CD14-positive monocyte (primary cell): ENCODE results near the gene MOXD1. TPM values are rescaled to one million over a fixed set of nuclear protein-coding genes. Genes with fewer than 3 reads are reported as not detected.

ENCODE experiments used
- DNase-seq, 3 donors: peaks; one replicate each; pipeline ENCODE4 v3.0.0-alpha.2; 2011 to 2022
- H2AFZ ChIP-seq: 2 replicates; pipeline ENCODE4 v1.6.0; 2012; ENCODE audit warnings: mild to moderate bottlenecking, low read depth, low read length, inconsistent platforms; ENCODE audit not compliant: insufficient read depth, poor library complexity, severe bottlenecking
- H3K27ac ChIP-seq, 2 donors: 1 replicate in 1 of 2; 2 replicates in 1 of 2; pipeline ENCODE4 v1.5.1; 2012 to 2013; ENCODE audit warnings: low read length in 2 of 2, control low read depth in 1 of 2, inconsistent platforms in 1 of 2, low read depth in 1 of 2, mild to moderate bottlenecking in 1 of 2
- H3K27me3 ChIP-seq, 2 donors: one replicate each; pipeline versions ENCODE4 v1.6.0 to v1.6.1; 2011 to 2013; ENCODE audit warnings: low read length in 2 of 2; ENCODE audit not compliant: control insufficient read depth in 2 of 2, insufficient read depth in 2 of 2
- H3K36me3 ChIP-seq, 2 donors: replicated peaks in 1 of 2; 1 replicate in 1 of 2; 2 replicates in 1 of 2; pipeline versions ENCODE4 v1.5.1 to v1.6.1; 2012 to 2013; ENCODE audit warnings: low read length in 2 of 2, control low read depth in 1 of 2, inconsistent platforms in 1 of 2, mild to moderate bottlenecking in 1 of 2; ENCODE audit not compliant: insufficient read depth in 2 of 2, control insufficient read depth in 1 of 2
- H3K4me1 ChIP-seq, 2 donors: 1 replicate in 1 of 2; 2 replicates in 1 of 2; pipeline versions ENCODE4 v1.5.1 to v1.6.1; 2012 to 2013; ENCODE audit warnings: low read length in 2 of 2, control low read depth in 1 of 2, inconsistent platforms in 1 of 2, mild to moderate bottlenecking in 1 of 2, moderate library complexity in 1 of 2; ENCODE audit not compliant: insufficient read depth in 2 of 2, control insufficient read depth in 1 of 2
- H3K4me2 ChIP-seq: replicated peaks from 2 replicates; pipeline ENCODE3; 2012; ENCODE audit warnings: low read length, moderate library complexity, mild to moderate bottlenecking; ENCODE audit not compliant: poor library complexity, severe bottlenecking; ENCODE audit errors: extremely low read depth
- H3K4me3 ChIP-seq, 3 experiments: fragments of 200-600 bp in 1 of 3; sonication (generic) in 1 of 3; replicated peaks in 1 of 3; 1 replicate in 2 of 3; 2 replicates in 1 of 3; pipeline ENCODE4 v1.5.1; 2011 to 2013; ENCODE audit warnings: low read length in 3 of 3, mild to moderate bottlenecking in 3 of 3, control low read depth in 2 of 3, low read depth in 2 of 3, inconsistent platforms in 1 of 3, moderate library complexity in 1 of 3
- H3K79me2 ChIP-seq: 2 replicates; pipeline ENCODE4 v1.6.0; 2012; ENCODE audit warnings: mild to moderate bottlenecking, control low read depth, inconsistent platforms, low read length, moderate library complexity; ENCODE audit not compliant: insufficient read depth
- H3K9ac ChIP-seq: 2 replicates; pipeline ENCODE4 v1.6.0; 2017; ENCODE audit warnings: low read length, mild to moderate bottlenecking; ENCODE audit not compliant: insufficient read depth, poor library complexity, severe bottlenecking
- H3K9me3 ChIP-seq, 2 donors: replicated peaks in 1 of 2; 1 replicate in 1 of 2; 2 replicates in 1 of 2; pipeline versions ENCODE4 v1.5.1 to v1.6.1; 2012 to 2013; ENCODE audit warnings: low read length in 2 of 2, control low read depth in 1 of 2; ENCODE audit not compliant: control insufficient read depth in 1 of 2, insufficient read depth in 1 of 2
- H4K20me1 ChIP-seq: 2 replicates; pipeline ENCODE4 v1.6.0; 2012; ENCODE audit warnings: mild to moderate bottlenecking, low read length, control low read depth, moderate library complexity; ENCODE audit not compliant: insufficient read depth
- H3K27ac Mint-ChIP-seq, 7 donors: one replicate each; pipeline ENCODE4 v1.8.0; 2020; ENCODE audit warnings: mild to moderate bottlenecking in 7 of 7, mixed read lengths in 7 of 7, moderate library complexity in 6 of 7, inconsistent platforms in 2 of 7
- H3K27me3 Mint-ChIP-seq, 3 donors: one replicate each; pipeline ENCODE4 v1.8.0; 2021 to 2022; ENCODE audit warnings: low read depth in 3 of 3, mild to moderate bottlenecking in 3 of 3, mixed read lengths in 3 of 3, moderate library complexity in 3 of 3, inconsistent platforms in 1 of 3
- H3K36me3 Mint-ChIP-seq, 2 donors: one replicate each; pipeline ENCODE4 v1.8.0; 2020; ENCODE audit warnings: mixed read lengths in 2 of 2, inconsistent platforms in 1 of 2, mild to moderate bottlenecking in 1 of 2
- H3K4me1 Mint-ChIP-seq: one replicate; pipeline ENCODE4 v1.8.0; 2020; ENCODE audit warnings: mild to moderate bottlenecking, mixed read lengths
- H3K4me3 Mint-ChIP-seq, 2 donors: one replicate each; pipeline ENCODE4 v1.8.0; 2020; ENCODE audit warnings: mild to moderate bottlenecking in 2 of 2, mixed read lengths in 2 of 2, moderate library complexity in 1 of 2
- H3K9me3 Mint-ChIP-seq, 7 donors: one replicate each; pipeline ENCODE4 v1.8.0; 2020 to 2022; ENCODE audit warnings: mixed read lengths in 7 of 7, mild to moderate bottlenecking in 6 of 7, moderate library complexity in 6 of 7, inconsistent platforms in 2 of 7
- WGBS: methylation state at CpG from one replicate; pipeline ENCODE4 v1.1.5; 2013; ENCODE audit warnings: missing lambda C conversion rate; ENCODE audit not compliant: insufficient coverage; 5-methylcytosine and 5-hydroxymethylcytosine counted together
- intact Hi-C, 2 donors: fragments of 100-400 bp; cut with micrococcal nuclease; formaldehyde crosslinking; loops; one replicate each; pipeline versions ENCODE4 v1.15.0 to v1.15.1; 2023
- polyA plus RNA-seq, 3 donors: library from polyadenylated mRNA; depleted of rRNA in 1 of 3; unstranded in 2 of 3; stranded (reverse) in 1 of 3; fragments of 300-500 nt in 2 of 3; fragments of >200 nt in 1 of 3; fragmentation: Illumina TruSeq in 2 of 3; gene quantifications; 1 replicate in 2 of 3; 2 replicates in 1 of 3; pipeline ENCODE4 v1.2.3, GENCODE V29; 2012 to 2021
- TF ChIP-seq, protein P1 (sequence below): fragments of 200-600 bp; IDR thresholded peaks from one replicate; pipeline ENCODE4 v1.8.0; 2022; ENCODE audit warnings: antibody characterized with exemption, mild to moderate bottlenecking

The MOXD1 gene
- polyA plus RNA-seq, 3 donors = not detected

DNA sequence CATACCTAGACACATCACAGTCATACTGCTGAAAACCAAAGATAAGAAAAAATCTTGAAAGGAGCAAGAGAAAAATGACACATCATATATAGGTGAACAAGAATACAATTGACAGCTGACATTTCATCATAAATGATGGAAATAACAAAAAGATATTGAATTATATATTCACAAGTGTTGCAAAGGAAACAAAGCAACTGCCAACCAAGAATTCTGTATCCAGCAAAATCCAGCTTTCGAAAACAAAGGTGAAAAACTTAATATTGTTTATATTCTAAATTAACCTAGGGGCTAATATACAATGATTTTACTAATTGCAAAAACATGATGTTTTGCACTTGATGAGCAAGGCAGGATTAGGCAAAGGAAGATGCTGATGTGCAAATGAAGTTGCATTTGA is 84.3 kb downstream of the MOXD1 start:
- Histone ChIP-seq H3K36me3 (no peaks in the 10 kb centered on the region), H3K4me1 (no peaks in the 10 kb centered on the region), H4K20me1 (no peaks in the 10 kb centered on the region), H3K27ac (no peak overlapping the region), H3K4me2 (no peak overlapping the region), H3K27me3 (no peaks in the 10 kb centered on the region), H2AFZ (no peak overlapping the region), H3K9ac (no peak overlapping the region), H3K9me3 (peaks cover 0 to 9% of the 10 kb centered on the region in 2 donors), H3K4me3 (no peak overlapping the region), H3K79me2 (no peaks in the 10 kb centered on the region)
- no peaks in the 10 kb centered on the region for H3K27me3 Mint-ChIP-seq
- H3K36me3 Mint-ChIP-seq = no peaks in the 10 kb centered on the region
- intact Hi-C loops = no loop called here
- H3K27ac Mint-ChIP-seq = no peak overlapping the region
- no CpG with 5 or more reads among the region's 1 CpG for WGBS
- H3K9me3 Mint-ChIP-seq = peaks cover 2 to 14% (median 4%) of the 10 kb centered on the region in 7 donors
- DNase-seq = no peak
- H3K4me1 Mint-ChIP-seq = no peaks in the 10 kb centered on the region
- TF ChIP-seq, protein P1, sequence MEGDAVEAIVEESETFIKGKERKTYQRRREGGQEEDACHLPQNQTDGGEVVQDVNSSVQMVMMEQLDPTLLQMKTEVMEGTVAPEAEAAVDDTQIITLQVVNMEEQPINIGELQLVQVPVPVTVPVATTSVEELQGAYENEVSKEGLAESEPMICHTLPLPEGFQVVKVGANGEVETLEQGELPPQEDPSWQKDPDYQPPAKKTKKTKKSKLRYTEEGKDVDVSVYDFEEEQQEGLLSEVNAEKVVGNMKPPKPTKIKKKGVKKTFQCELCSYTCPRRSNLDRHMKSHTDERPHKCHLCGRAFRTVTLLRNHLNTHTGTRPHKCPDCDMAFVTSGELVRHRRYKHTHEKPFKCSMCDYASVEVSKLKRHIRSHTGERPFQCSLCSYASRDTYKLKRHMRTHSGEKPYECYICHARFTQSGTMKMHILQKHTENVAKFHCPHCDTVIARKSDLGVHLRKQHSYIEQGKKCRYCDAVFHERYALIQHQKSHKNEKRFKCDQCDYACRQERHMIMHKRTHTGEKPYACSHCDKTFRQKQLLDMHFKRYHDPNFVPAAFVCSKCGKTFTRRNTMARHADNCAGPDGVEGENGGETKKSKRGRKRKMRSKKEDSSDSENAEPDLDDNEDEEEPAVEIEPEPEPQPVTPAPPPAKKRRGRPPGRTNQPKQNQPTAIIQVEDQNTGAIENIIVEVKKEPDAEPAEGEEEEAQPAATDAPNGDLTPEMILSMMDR = no peak
- H3K4me3 Mint-ChIP-seq = no peak overlapping the region

DNA sequence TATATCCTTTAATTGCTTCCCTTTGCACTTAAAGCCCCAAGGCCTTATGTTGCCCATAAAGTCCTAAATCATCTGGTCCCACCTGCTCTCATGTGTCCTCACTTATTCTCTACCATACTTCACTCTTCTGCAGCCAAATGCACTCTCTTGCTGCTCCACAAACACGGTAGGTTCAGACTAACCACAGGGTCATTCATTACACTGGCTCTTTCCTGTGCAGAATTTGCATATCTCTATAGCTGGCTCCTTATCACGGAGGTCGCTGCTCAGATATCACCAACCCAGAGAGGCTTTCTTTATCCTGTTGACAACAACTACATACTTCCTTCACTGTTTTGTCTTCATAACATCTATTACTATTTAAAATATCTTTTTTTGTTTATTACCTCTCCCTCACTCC is 86.8 kb downstream of the MOXD1 start:
- no peaks in the 10 kb centered on the region for H3K36me3 Mint-ChIP-seq
- peaks cover 0 to 2% (median 0%) of the 10 kb centered on the region in 3 donors for H3K27me3 Mint-ChIP-seq
- no peaks in the 10 kb centered on the region for H4K20me1 ChIP-seq
- no peaks in the 10 kb centered on the region for H3K4me1 Mint-ChIP-seq
- DNase-seq = no peak
- H3K9ac ChIP-seq = no peak overlapping the region
- WGBS = 62% methylated on average over 3 of the region's 3 CpGs
- H3K9me3 ChIP-seq = peaks cover 0 to 9% of the 10 kb centered on the region in 2 donors
- H3K4me2 ChIP-seq = no peak overlapping the region
- no peaks in the 10 kb centered on the region for H3K27me3 ChIP-seq
- H2AFZ ChIP-seq = no peak overlapping the region
- H3K27ac ChIP-seq = no peak overlapping the region
- intact Hi-C loops = no loop called here
- no peak overlapping the region for H3K4me3 Mint-ChIP-seq
- TF ChIP-seq, protein P1 = no peak
- no peaks in the 10 kb centered on the region for H3K79me2 ChIP-seq
- peaks cover 2 to 14% (median 5%) of the 10 kb centered on the region in 7 donors for H3K9me3 Mint-ChIP-seq
- no peaks in the 10 kb centered on the region for H3K4me1 ChIP-seq
- H3K4me3 ChIP-seq = no peak overlapping the region
- no peaks in the 10 kb centered on the region for H3K36me3 ChIP-seq
- H3K27ac Mint-ChIP-seq = no peak overlapping the region
